Measurements from ENCODE around the gene ALOXE3.

- no peak for TF ChIP-seq CTCF (IDR thresholded peaks at IDR 0.05)
- no peak for TF ChIP-seq POLR2AphosphoS5 (IDR thresholded peaks at IDR 0.05)
- no peak for TF ChIP-seq EP300 (IDR thresholded peaks at IDR 0.05)
- no peak for TF ChIP-seq POLR2A (IDR thresholded peaks at IDR 0.05; ENCODE audit: low read depth)
Observed at GRCh38 chr17:8096541-8096940, 21.8 kb downstream of the ALOXE3 start.
